HG03354 (cell line): ENCODE results near the gene POLD2.

ENCODE experiments used
- ATAC-seq: cut with Tn5 transposase; IDR thresholded peaks from one replicate; pipeline ENCODE4 v1.9.1; 2021; ENCODE audit warnings: mild to moderate bottlenecking; ENCODE audit not compliant: unreplicated experiment, poor library complexity, severe bottlenecking

POLD2 gene

DNA sequence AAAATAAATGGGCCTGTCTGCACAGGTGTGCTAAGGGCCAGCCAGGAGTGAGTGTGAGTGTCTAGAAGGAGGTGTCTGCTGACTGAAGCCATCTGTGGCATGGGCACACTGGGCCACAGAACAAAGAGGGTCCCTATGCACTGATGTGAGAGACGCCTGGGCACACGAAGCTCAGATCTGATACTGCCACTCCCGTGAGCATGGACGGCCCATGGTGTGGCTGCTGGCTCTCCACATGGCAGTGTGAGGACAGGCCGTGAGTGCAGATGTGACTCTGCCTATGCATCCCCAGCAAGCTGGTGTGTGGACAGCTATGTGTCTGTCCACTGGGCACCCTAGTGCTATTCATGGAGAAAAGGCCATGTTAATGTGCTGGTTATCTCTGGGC, 30.6 kb upstream of the POLD2 start:
- ATAC-seq: no peak

DNA sequence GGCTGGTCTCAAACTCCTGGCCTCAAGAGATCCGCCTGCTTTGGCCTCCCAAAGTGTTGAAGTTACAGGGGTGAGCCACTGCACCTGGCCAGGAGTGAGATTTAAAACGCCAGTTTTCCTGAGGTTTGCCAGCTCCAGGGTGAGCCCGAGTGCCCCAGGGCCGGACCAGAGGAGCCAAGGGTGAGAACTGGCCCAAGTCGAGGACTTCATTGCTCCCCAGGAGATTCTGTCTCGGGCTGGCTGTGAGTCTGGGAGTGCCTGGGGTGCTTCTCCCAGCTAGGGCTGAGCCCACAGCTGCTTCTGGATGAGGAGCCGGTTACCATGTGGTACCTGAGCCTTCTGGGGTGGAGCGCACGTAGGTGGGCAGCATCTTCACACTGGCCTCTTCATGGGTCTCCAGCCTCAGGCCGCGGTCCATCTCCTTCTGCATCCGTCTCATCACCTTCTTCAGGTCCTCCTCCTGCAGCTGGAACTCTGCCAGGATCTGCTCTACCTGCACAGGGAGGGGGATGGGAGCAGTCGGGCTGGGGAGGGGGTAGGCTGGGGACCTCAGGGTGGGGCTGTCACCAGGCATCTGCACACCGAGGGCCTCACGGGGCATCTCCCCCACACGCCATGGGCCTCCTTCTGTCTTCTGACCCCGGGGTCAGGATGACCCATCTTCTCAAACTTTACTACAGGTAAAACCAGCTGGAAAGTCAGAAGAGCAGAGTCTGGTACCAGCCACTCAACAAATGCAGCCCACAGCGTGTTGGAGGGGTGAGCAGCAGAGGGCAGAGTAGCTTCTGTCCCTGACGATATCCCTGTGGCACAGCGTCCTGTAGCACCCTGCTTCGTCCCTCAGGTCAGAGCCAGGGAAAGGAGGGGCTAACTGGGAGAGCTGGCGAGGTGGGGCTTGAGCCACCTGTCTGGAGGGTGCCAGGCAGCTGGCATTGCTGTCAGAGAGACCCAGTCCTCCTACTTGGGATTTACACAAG, 29.9 kb upstream of the POLD2 start:
- ATAC-seq: no peak

DNA sequence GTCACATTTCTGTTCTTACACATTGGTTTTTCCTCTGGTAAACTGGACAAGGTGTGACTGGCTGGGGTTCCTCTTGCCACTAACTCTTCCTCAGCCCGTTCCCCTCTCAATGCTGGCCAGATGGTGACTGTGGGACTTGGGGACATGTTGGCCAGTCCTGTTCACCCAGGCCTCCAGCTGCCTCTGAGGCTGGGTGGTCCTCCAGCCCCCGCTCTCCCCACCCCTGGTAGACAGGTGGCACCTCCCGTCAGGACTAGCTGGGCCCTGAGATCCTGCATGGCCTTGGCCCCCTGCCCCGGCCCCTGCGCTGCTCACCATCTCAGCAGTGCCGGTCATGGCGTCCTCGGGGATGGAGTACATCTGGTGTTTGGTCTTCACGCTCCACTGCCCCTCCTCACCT, 28.6 kb upstream of the POLD2 start:
- no peak for ATAC-seq

DNA sequence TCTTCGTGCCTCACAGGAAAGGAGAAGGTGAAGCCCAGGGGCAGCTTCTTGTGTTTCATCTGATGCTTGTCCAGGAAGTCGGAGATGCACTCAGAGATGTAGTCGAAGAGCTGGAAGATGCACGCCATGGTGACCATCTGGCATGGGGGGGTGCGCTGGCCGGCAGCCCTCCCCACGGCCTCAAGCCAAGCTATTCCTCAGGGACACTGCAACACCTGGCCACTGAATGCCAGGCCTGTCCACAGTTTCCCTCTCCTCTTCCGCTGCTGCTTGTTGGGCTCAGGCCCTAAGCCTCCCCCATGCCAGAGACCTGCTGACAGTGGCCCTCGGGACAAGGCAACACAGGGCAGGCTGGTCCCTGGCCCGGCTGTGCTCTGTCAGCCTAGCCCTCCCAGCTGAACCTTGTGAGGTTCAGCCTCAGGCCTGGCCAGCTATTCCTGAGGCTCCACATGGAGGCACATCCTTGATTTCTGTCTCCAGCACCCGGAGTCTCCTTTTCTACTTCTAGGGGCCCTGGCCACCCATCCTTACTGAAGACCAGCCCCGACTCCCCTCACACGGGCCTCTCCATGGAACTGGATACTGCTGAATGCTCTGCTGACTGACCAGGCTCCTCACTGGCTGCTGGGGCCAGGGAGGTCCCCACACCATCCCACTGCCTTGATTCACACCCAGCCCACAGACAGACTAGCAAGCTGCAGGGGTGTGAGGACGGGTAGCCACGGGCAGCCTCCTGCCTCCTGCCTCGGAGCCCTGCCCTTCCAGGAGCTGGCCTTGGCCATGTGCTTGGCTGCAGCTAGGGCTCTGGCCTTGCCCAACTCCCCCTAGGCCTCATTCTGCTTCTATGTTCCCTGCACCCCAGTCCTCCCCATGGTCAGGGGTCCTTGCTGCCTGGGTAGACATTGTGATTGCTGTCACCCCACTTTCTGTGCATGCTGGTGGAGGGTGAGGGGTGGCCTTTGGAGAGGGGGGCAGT, 27.9 kb upstream of the POLD2 start:
- ATAC-seq: no peak

DNA sequence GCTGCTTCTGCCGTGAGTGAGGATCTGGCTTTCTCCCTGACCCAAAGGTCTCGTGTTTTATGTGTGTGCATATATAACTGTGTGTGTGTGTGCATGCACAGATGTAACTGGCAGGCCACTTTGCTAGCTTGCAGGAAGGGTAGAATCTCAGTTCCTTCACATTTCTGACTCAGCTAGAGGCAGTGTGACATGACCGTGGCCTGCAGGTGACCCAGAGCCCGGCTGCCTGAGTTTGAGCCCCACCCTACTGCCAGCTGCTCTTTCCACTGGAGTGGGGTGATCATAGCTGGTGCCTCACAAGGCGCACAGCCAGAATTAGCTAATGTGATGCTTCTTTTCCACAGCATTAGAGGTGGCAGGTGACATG, 27.1 kb upstream of the POLD2 start:
- ATAC-seq: peak; percentile 69

DNA sequence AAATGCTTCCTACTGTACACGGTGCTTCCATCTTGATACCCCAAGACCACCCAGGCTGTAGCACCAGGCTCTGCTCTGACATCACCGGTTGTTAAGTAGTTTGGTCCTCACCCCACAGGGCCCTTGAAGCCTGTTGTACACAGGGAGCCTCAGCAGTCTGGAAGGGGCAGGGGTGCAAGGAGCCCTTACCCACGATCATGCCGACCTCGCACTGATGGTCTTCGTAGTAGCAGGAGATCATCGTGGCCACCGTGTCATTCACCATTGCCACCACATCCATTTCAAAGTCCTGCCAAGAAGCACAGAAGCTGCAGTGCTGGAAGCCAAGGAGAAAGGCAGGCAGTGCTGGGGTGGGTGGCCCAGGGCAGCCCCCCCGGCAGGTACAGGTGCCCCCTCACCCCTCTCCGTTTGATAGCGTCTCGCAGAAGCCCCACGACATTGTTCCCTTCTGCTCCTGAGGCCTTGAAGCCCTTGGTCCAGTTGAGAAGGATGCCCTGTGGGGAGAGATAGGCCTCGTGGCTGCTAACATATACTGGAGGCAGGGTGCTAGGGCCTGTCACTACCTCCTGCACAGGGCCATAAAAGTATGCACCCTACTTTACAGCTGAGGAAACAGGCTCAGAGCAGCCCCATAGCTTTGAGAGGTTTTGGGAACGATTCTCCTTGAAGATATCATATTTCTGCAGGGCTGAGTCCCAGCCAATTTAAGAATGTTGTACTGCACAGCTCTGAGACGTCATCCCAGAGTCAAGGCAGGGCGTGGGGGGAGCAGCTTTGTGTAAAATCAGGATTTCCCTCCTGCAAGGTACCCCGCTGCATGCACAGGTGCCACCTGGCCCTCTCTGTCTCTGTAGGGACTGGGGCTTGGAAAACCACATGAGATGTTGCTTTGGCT, 26.5 kb upstream of the POLD2 start:
- ATAC-seq: peak; percentile 4

DNA sequence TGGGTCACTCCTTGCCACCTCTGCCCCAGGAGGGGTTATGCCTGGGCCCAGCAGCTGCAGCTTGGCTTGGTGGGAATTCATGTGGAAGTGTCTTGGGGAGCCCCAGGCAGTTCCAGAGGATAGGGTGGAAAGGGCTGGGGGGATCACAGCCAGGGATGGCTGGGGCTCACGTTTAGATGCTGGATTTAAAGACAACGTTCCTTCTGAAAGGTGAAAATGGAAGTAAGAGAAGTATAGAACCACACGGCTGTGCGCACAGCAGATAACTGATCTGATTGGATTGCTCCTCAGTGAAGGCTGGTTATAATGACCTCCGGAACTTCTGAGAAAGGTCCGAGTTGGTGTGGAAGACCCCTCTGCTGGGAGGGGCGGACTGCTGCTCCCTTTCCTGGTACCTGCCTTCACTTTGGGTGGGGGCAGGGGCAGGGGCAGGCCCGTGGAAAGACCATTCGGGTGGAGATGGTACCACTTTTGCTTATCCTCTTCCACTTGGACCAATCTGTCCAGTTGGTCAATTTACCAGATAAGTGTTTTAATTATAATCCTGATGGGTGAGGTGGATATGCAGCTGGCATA, 25.7 kb upstream of the POLD2 start:
- ATAC-seq: no peak

DNA sequence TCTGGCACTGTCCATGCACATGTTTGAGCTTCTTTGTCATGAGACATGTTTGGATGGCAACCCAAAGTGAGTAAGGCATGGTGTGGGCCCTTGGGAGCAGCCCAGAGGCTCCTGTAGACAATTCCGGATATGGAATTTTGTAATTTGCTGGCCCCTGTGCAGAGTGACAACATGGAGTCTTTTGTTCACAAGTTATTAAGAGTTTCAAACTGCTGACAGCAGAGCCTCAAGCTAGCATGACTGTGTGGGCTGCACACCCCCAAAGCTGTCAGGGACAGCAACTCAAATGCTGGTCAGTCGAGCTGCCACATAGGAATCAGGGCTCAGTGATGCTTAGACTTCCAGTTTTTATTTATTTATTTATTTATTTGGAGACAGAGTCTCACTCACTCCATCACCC, 24.8 kb upstream of the POLD2 start:
- ATAC-seq: no peak

DNA sequence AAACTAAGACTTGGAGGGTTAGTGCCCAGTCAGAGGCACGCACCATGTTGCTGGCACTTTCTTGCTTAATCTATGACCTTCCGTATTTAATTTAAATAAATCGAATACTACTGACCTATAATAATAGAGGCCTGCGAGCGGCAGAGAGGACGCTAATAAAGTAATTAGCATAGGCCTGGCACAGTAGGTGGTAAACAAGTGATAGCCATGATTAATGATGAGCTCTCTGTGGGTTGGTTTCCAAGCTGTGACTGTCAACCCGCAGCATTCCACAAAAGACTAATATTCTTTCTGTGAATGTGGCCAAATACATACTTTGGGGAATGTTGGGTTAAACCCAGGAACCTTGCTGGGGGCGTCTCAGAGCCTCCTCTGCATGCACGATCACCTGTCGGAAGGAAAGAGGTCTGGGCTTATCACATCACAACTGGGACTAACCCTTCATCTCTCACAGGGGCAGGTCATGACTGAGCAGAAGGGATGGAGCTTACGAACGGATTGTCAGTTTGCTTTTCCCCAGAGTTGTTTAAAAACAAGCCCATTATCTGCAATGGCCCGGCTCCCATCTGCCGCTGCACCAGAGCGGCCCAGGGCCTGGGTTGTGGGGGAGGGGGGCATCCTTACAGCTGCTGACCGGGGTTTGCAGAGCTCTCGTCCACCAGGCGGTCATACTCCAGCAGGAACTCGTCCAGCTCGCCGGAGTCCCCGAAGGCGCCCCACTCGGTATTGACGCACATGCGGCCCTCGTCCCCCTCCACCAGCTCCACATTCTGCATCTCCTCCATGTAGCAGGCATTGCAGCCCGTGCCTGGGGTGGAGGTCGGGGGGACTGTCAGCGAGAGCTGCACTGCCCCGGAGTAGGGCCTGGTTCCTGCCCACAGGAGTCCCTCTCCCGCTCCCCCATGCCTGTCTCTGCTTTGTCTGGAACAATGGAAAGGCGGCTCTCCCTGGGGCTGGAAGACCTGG, 24.0 kb upstream of the POLD2 start:
- no peak for ATAC-seq

DNA sequence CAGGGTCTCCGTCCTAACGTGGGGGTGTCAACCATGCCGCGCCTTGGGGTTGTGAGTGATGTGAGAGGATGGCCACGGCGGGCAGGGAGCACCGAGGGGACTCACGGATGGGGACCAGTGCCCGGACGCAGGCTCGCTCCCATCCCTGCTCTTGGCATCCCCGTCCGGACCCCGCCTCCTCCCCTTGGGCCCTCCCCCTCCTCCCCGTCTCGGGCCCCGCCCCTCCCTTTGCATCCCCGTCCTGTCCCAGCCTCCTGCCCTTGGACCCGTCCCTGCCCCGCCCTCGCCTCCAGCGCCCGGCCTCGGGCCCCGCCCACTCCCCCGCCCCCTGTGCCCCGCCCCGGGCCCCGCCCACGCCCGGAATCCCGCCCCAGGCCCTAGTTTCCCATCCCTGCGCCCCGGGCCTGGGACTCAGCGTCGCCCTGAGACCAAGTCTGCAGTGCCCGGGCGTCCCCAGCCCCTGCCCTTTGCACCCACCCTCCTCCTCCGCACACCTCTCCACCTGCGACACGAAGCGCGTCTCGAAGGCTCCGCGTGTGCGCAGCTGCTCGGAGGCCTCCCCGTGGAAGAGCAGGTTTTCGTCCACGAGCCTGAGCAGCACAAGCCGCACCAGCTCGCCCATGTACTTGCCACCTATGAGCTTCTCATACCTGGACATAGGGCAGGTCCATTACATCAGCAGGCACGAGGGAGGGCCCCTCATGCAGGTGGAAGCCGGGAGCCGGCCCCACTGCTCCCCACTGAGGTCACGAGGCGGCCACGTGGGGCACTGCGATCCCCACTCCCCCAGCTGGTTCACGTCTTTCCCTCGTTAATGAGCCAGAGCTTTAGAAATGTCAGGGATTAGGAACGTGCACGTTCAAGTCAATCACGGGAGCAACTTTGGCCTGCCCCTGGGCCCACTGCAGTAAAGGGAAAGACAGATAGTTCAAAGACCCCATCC, 22.9 kb upstream of the POLD2 start:
- no peak for ATAC-seq

DNA sequence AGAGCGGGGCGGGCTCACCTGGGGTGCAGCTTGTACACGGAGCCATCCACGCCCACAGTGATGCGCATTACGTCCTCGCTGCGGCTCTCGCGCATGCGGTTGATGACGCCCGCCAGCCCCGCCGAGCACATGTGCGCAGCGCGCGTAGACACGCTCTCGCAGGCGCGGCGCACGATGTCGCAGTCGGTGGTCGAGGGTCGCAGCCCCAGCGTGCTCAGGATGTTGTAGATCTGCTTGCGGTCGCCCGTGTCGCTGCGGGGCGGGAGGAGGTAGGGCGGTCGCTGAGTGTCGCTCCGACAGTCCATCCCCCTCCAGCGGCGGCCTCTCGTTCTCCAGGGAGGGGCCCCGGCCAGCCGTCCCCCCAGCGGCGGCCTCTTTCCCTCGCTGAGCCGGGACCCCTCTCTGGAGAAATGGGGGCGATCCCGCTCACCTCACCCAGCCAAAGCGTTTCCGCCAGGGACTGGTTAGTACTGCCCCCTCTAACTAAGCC, 22.2 kb upstream of the POLD2 start:
- no peak for ATAC-seq

DNA sequence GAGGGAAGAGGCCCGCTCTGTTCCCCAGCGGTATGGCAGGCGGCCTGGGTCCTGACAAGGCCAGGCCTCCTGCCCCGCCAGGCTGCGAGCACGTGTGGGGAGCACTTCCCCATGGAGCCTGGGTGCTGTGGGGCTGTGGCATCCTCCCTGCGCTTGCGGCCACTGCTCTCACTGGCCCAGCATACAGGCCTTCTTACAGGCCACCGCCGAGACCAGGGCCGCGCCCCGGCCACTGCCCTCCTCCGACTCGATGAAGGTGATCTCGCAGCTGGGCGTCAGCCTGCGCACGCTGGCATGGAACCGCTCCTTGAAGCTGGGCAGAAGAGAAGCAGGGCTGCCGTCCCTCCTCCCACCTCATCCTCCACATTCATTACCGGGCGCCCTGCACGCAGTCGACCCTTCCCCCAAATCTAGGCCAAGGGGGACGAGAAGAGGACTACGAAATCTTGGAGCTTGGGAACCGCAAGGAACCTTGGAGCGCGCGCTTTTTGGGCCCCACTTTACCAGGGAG, 21.7 kb upstream of the POLD2 start:
- ATAC-seq: no peak

DNA sequence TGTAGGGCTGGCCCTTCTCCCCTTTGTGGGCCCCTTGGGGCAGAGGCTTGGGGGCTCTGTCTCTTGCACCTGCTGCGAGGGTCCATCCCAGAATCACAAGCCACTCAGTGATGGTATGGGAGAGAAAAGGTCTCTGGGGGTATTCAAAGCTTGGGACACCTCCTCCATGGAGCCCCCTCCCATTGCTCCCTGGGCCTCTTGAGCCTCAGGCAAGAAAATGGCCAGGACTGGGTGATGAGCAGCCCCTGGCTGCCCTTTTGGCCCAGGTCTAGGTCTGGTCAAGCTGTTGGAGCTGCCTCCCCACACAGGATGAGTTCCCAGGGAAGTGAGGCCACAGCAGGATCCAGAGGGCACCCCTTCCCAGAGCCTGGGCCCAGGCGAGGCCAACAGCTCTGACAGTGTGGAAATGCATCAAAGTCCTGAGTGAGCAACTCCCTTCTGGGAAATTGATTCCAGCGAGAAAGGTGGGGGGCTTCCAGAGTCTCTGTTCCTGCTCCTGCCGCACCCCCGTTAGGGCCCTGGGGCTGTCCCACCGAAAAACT, 21.1 kb upstream of the POLD2 start:
- ATAC-seq: no peak

DNA sequence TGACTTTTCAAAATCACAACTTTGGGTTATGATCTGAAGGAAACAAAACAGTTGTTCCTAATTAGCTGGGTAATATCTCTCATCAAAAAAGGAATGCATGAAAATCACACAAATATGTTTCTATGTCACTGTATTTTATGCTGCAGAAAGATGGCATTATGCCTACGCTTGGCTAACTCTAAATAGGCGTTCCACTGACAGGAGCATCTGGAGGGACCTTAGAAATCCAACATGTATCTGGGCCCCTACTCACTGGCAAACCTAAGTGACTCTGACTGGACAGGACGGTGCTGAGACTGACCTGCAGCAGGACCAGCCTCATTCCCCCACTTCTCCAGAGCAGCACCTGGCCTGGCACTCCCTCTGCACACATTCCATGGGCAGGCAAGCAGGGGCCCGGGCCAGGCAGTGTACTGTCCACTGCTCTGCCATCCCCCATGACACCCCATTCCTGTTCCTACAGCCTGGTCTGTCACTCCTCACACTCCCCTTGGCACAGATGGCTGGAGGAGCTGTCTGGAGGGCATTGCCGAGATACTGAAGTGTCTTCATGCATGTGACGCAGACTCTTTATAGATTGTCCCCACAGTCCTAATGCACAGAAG, 20.4 kb upstream of the POLD2 start:
- ATAC-seq: no peak

DNA sequence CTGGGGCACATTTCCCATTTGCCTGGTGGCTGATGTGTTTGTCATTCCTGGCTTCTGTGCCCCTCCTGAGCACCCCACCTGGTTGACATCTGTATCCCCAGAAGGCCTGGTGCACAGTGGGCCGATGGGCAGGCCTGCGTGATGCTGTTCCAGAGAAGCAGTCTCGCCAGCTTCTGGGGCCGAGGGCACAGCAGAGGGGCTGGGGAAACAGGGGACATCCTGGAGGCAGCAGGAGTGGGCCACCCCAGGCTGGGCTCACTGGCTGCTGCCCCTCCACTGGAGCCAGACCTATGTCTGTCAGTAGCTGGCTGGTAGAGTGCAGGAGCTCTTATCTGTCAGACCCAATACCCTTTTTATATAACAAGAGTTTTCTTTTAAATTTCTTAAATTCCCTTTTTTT, 18.7 kb upstream of the POLD2 start:
- no peak for ATAC-seq

DNA sequence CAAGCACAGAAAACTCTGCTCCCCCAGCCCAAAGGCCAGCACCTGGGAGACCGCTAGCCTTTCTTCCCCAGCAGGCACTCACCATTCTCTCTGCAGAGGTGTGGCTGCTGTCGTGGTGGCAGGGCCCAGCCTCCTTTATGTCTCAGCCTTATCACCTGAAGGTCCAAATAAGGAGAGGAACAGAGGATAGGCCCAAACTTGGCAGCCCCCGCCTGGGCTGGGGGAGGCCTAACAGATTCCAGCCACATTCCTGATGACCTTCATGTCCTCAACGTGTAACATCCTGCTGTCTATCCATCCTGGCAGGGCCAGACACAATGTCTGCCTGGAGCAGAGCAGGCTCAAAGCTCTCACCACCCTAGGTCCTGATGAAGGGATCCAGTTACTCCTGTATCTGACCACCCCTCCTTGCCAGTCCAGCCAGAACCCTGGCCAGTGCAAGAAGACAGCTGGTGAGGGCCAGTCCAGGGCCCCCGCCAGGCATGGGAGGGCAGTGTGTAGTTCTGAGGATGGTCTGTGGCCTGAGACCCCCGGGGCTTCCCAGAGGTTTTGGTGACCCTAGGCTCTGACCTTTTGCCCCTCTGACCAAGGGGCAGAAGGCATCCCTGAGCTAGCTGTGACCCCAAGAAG, 18.0 kb upstream of the POLD2 start, which contains the start of gene MYL7:
MYL7 (minus strand) TSS at position 112 of the 630 bp plus-strand sequence; CDS start at position 85, 27 bp downstream.
- ATAC-seq: no peak
